Testis (tissue), 3 donors: ENCODE data around the gene VASN. TPM values are rescaled to one million over a fixed set of nuclear protein-coding genes. Genes with fewer than 3 reads are reported as not detected.
A peak's percentile ranks its signal among the peaks of the same experiment; 100 is the strongest.

Experiments
- DNase-seq: peaks from one replicate; pipeline ENCODE4 v3.0.0-alpha.2; 2019
- H3K27ac ChIP-seq, 2 donors: fragments of 200-600 bp; sonication (generic); one replicate each; pipeline ENCODE4 v1.5.1; 2019
- H3K27me3 ChIP-seq: fragments of 200-600 bp; sonication (generic); one replicate; pipeline ENCODE4 v1.5.1; 2019
- H3K36me3 ChIP-seq: fragments of 200-600 bp; sonication (generic); one replicate; pipeline ENCODE4 v1.5.1; 2017; ENCODE audit warnings: low read depth; ENCODE audit errors: missing control alignments
- H3K4me1 ChIP-seq: fragments of 200-600 bp; sonication (generic); one replicate; pipeline ENCODE4 v1.5.1; 2019
- H3K4me3 ChIP-seq, 2 donors: fragments of 200-600 bp; sonication (generic); one replicate each; pipeline ENCODE4 v1.5.1; 2017 to 2019
- H3K9me3 ChIP-seq: fragments of 200-600 bp; sonication (generic); one replicate; pipeline ENCODE4 v1.5.1; 2017
- POLR2A ChIP-seq: fragments of 450-650 bp; IDR thresholded peaks from one replicate; pipeline ENCODE4 v1.6.1; 2017; ENCODE audit warnings: antibody characterized with exemption, mild to moderate bottlenecking, moderate library complexity
- WGBS, 2 donors: methylation state at CpG; one replicate each; pipeline ENCODE4 v1.1.5; 2018; 5-methylcytosine and 5-hydroxymethylcytosine counted together
- intact Hi-C: fragments of 100-400 bp; cut with DNase I; formaldehyde crosslinking; loops from one replicate; pipeline ENCODE4 v1.15.1; 2023; ENCODE audit warnings: low total_unique reads
- polyA plus RNA-seq: library from polyadenylated mRNA; stranded (reverse); fragments of 350-450 nt; fragmentation: Illumina TruSeq; extraction: RNeasy Lipid Tissue Mini Kit (QIAGEN cat#74804); gene quantifications from one replicate; pipeline ENCODE4 v1.2.3, GENCODE V29; 2014; ENCODE audit warnings: low read depth, low replicate concordance; ENCODE audit not compliant: insufficient read depth
- total RNA-seq, 2 donors: library from RNA; depleted of rRNA; stranded (reverse); fragments of >200 nt; gene quantifications; one replicate each; pipeline ENCODE4 v1.2.3, GENCODE V29; 2016
- TF ChIP-seq, protein P1 (sequence below), 3 experiments: fragments of 450-650 bp in 2 of 3; fragments of 200-600 bp in 1 of 3; sonication (generic) in 1 of 3; IDR thresholded peaks; one replicate each; pipeline ENCODE4 v1.5.1; 2016 to 2019; ENCODE audit warnings: antibody characterized with exemption in 3 of 3, mild to moderate bottlenecking in 2 of 3, moderate library complexity in 1 of 3

VASN gene
- total and polyA plus RNA-seq, 3 donors from 2014 or later: 33.9 to 125 (median 103) TPM

DNA sequence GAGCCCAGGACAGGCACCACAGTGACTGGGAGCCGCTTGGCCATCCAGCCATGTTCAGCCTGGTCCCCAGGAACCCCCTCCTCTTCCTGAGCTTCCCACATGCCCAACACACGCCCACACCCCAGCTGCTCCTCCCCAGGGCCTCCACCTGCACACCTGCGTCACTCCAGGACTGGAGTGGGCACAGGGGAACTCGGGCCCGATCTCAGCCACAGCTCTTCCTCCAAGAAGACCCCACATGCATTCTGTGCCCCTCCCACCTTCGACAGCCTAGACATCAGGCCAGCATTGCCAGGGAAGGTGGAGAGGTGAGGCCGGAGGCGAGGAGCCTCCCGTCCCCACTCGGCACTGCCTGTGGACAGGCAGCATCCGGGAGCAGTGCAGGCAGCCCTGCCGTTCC is 6.0 kb upstream of the VASN start:
- H3K4me1 ChIP-seq: peaks cover 8% of the 10 kb centered on the region
- H3K27ac ChIP-seq: no peak overlapping the region
- H3K27me3 ChIP-seq: no peaks in the 10 kb centered on the region
- 93 to 100% methylated on average over 2 to 12 of the region's 12 CpGs for WGBS, 2 donors
- no peak for DNase-seq
- TF ChIP-seq, protein P1, sequence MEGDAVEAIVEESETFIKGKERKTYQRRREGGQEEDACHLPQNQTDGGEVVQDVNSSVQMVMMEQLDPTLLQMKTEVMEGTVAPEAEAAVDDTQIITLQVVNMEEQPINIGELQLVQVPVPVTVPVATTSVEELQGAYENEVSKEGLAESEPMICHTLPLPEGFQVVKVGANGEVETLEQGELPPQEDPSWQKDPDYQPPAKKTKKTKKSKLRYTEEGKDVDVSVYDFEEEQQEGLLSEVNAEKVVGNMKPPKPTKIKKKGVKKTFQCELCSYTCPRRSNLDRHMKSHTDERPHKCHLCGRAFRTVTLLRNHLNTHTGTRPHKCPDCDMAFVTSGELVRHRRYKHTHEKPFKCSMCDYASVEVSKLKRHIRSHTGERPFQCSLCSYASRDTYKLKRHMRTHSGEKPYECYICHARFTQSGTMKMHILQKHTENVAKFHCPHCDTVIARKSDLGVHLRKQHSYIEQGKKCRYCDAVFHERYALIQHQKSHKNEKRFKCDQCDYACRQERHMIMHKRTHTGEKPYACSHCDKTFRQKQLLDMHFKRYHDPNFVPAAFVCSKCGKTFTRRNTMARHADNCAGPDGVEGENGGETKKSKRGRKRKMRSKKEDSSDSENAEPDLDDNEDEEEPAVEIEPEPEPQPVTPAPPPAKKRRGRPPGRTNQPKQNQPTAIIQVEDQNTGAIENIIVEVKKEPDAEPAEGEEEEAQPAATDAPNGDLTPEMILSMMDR (IDR thresholded peaks at IDR 0.05): no peak
- no peaks in the 10 kb centered on the region for H3K36me3 ChIP-seq
- H3K9me3 ChIP-seq: no peaks in the 10 kb centered on the region
- no peak overlapping the region for H3K4me3 ChIP-seq
- intact Hi-C loops: no loop called here

DNA sequence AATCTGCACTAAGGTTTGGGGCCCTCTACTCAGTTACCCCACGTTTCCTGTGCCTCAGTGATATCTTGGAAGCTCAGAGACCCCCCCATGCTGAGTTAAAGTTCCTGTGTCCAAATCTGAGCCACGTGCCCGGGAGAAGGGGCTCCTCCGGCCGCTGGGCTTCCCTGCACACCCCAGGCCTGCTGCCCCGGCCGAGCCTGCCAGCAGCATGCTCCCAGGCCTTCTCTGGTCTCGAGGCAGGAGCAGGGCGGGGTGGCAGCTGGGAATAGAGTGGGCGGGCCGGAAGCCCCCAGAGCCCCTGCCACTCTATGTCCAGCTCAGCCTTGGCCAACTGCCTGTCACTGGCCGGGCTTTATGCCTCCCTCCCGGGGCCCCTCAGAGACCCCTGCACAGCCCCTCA is 5.6 kb upstream of the VASN start:
- H3K9me3 ChIP-seq: no peaks in the 10 kb centered on the region
- no peak for DNase-seq
- H3K36me3 ChIP-seq: no peaks in the 10 kb centered on the region
- H3K27ac ChIP-seq: no peak overlapping the region
- TF ChIP-seq, protein P1 (IDR thresholded peaks at IDR 0.05): no peak
- no peak for TF ChIP-seq POLR2A
- intact Hi-C loops: no loop called here
- H3K27me3 ChIP-seq: no peaks in the 10 kb centered on the region
- no peak overlapping the region for H3K4me3 ChIP-seq
- WGBS, 2 donors: 95 to 97% methylated on average over 6 to 13 of the region's 13 CpGs
- H3K4me1 ChIP-seq: peaks cover 11% of the 10 kb centered on the region

DNA sequence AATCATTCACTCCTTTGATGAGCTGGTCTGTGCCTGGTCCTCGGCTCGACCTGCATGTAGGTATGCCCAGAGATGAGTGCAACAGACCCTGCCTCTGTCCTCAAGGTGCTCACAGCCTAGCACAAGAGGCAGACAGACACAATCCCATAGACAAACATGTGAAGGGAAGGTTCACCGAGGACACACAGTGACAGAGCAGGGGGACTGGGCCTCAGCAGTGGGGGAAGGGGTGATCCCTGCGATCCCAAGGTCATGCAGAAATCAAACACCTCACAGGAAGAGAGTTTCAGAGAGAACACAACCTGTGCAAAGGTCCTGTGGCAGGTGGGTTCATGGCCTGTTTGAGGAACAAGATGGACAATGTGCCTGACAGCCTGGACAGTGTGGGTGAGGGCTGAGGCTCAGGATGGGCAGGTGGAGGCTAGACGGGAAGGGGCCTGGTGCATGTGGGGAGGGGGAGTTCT is 4.2 kb upstream of the VASN start:
- 96 to 98% methylated on average over 5 of the region's 5 CpGs for WGBS, 2 donors
- H3K27ac ChIP-seq: no peak overlapping the region
- H3K4me1 ChIP-seq: peaks cover 11% of the 10 kb centered on the region
- H3K36me3 ChIP-seq: no peaks in the 10 kb centered on the region
- no peaks in the 10 kb centered on the region for H3K9me3 ChIP-seq
- intact Hi-C loops: no loop called here
- H3K4me3 ChIP-seq: no peak overlapping the region
- DNase-seq: no peak
- no peaks in the 10 kb centered on the region for H3K27me3 ChIP-seq
- TF ChIP-seq, protein P1 (IDR thresholded peaks at IDR 0.05): no peak
- TF ChIP-seq POLR2A: no peak

DNA sequence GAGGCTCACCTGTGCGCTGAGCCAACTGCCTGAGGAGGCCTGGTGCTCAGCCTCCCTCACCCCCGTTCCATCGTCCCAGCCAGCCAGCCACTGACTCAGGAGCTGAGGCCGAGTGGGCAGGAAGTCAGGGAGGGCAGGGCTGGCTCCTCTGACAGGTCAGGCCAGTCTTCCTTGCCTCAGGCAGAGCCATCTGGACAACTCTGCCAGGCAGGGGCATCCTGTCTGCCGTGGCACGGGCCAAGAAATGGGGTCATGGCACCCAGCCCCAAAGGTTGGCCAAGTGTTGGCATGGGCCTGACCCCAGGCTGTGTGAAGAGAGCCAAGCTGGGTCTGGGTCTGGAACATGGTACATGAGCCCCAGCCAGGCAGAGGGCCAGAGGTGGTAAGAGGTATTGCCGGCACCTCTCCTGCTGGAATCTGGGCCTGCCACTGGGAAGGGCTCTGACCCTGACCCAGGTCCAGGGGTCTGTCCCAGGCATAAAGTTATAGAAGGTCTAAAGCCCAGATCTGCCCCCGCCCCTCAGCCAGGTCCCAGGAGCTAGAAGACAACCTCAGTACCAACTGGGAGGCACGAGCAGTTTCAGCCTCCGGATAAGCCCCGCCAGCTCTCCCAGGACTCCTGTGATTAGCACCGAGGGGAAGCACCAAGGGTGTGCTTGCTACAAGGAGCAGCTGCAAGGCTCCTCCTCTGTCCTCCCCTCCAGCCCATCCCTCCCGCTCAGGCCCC is 2.5 kb upstream of the VASN start:
- Histone ChIP-seq H3K27ac (no peak overlapping the region), H3K27me3 (no peaks in the 10 kb centered on the region), H3K4me3 (no peak overlapping the region), H3K4me1 (peaks cover 20% of the 10 kb centered on the region), H3K9me3 (no peaks in the 10 kb centered on the region), H3K36me3 (no peaks in the 10 kb centered on the region)
- intact Hi-C loops: no loop called here
- no peak for DNase-seq
- 82 to 85% methylated on average over 7 to 13 of the region's 13 CpGs for WGBS, 2 donors
- no peak for TF ChIP-seq POLR2A
- TF ChIP-seq, protein P1 (IDR thresholded peaks at IDR 0.05): no peak

DNA sequence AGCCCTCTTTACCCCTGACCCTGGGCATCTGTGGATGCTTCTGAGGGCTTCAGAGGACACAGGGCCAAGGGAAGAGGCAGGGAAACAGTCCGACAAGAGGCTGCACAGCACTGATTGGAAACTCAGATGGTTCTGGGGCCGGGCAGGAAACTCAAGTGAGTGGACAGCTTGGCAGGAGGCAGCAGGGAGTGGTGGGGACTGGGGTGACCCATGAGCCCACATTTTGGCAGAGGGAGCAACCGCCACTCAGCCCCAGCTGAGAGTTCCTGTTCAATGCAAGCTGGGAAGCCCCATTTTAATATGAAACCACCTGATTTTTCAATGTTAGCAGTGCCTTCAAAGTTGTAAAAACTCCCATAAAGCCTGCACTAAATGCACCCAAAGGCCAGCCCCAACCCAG is 1.5 kb upstream of the VASN start:
- Histone ChIP-seq H3K9me3 (no peaks in the 10 kb centered on the region), H3K36me3 (no peaks in the 10 kb centered on the region), H3K27me3 (no peaks in the 10 kb centered on the region), H3K4me1 (peaks cover 30% of the 10 kb centered on the region), H3K27ac (peak overlapping the region; percentile 41 to 86), H3K4me3 (no peak overlapping the region)
- no peak for DNase-seq
- no peak for TF ChIP-seq POLR2A
- TF ChIP-seq, protein P1 (IDR thresholded peaks at IDR 0.05): no peak
- intact Hi-C loops: no loop called here
- WGBS, 2 donors: 79 to 82% methylated on average over 3 of the region's 3 CpGs
